GM18498 (cell line): ENCODE results near the gene INSC.

Experiments used
- ATAC-seq: cut with Tn5 transposase; IDR thresholded peaks from one replicate; pipeline ENCODE4 v1.9.1; 2021; ENCODE audit warnings: mild to moderate bottlenecking, moderate library complexity; ENCODE audit not compliant: unreplicated experiment

INSC gene

GRCh38 chr11:15180212-15180792, 65.6 kb downstream of the INSC start:
- no peak for ATAC-seq

- ATAC-seq, result no peak
Measured at GRCh38 chr11:15182372-15182771, 67.6 kb downstream of the INSC start.

- ATAC-seq, result no peak
Measured at GRCh38 chr11:15185021-15185420, 70.3 kb downstream of the INSC start.

DNA sequence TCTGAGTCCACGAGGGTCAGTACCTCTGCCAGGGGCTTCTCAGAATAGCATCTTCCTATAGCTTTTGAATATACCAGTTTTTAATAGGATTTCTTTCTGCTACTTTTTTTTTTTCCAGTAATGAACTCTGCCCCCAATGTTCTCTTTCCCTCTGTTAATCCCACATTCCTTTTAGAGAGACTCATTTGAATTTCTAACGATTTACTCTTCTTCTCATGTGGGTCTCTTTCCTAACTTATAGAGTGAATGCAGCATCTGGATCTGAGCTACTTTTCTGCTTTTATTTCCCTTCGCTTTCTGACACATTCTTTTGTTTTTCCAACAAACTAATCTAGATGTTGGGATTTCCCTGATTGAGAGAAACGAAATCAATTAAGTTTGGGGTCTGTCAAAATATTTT, 71.4 kb downstream of the INSC start:
- ATAC-seq, result no peak

- ATAC-seq, result no peak
Measured at GRCh38 chr11:15189189-15189588, 74.5 kb downstream of the INSC start.

- ATAC-seq, result no peak
Measured at GRCh38 chr11:15189641-15190365, 75.1 kb downstream of the INSC start.

DNA sequence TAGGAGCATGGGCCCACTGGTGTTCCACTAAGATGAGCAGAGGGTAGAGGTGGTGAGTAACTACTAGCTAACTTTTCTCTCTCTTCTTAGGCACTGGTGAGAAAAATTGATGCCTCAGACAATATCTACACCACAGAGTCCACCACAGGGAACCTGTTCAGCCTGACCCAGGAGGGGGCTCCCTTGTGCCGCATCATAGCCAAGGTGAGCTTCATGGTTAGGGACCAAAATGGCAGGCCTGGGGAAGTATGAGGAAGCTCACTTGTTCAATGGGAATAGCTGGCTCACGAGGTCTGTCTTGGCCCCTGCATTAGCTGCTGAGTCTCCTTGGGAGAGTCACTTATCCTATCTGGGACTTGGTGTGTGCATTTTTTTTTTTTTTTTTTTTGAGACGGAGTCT, 75.9 kb downstream of the INSC start:
- no peak for ATAC-seq

DNA sequence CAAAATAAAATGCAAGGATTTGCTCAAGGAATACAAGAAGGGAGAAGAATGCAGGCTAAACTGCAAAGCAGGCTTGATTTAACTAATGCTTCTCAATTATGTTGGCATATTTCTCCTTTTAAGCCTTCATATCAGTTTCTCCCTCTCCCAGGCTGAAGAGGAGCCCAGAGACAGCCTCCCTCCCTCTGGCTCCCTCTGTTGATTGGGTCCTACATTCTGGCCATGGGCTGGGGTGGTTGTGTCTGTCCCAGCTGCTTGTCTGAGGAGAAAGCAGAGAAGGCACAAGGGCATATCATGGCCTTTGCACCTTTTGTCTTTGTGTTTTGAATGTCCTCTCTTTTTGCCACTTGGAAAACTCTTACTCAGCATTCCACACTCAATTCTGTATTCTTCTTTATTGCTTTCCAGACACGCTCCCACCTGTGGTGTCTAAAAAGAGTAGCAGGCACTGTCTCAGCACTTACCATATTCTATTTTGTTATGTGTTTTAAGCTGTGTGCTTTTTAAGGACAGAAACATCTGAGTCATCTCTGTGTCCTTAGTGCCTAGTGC, 77.4 kb downstream of the INSC start:
- no peak for ATAC-seq

DNA sequence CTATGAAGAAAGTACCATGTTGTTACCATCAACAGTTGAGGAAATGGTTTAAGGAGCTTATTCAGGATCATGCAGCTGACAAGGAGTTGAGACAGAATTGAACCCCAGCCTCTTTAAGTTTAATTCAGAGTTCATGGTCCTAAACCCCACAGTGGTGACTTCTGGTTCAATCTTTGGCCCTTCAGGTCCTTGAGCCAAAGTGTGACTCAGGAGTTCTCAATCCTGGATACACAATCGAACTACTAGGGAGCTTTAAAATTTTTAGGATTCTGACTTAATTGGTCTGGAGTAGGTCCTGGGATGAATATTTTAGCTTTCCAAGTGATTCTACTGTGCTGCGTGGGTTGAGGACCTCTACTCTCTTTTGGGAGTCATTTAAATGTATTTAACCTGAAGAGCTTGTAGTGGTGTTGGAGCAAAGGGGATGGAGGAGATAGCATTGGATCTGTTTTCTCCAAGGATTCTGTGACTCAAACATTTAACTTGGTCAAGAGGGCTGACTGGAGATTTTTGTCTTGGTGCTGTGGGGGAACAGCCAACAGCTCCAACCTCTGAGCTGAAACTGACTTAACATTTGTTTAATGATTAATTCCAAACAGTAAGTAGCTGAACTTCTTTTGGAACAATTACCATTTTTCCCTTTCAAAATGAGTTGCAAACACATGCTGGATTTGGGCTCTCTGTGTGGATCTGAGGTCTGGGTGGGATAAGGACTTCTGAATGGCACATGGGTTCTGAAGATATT, 80.1 kb downstream of the INSC start:
- ATAC-seq, result no peak

DNA sequence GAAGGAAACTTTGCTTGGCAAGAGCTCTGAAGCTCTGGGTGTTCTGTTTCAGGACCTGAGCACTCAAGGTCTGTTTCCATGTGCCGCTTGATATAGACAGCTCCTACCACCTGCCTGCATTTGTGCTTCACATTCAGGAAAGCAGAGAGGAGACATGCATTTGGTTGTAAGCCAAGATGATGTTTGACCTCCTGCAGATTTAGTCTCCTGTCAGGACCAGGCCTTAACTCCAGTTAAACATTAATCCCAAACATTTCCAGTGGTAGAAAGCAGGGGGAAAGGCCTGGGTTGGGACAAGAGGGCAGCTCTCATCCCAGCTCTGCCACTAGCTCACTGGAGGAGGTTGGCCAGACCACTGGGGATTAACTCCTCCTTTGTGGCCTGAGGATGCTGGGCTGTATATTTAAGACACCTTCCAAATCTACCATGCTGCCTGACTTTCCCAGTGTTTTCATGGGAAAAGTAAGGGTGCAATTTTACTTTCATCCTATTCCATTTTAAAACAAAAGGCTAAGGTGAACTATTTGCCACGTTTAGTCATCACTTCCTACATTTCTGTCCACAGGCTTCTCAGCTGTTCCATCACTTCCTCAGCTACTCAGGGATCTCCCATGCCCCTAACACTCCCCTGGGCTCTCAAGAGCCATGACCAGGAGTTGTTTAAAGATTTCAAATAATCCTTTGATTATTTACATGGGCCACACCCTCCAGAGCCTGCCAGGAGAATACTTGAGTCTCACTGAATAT, 80.9 kb downstream of the INSC start:
- ATAC-seq, result no peak

GRCh38 chr11:15196704-15197103, 82.0 kb downstream of the INSC start:
- no peak for ATAC-seq

DNA sequence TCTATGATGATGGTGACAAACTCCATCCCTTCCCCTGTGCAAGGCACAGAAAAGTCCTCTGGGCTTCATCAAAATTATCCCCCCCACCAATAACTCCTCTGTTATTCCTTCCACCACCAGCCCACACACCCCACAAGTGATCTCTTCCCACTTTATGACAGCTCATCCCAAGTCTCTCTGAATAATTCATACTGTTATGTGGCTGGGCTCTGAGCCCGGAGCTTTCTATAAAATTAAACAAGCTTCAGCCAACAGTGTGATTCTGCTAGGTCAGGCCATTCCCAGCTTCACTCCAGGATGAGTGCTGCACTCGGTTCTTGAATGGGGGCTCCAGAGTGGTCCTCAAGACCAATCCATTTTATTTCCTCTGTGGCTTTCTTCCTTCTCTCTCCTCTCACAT, 83.0 kb downstream of the INSC start:
- ATAC-seq, result no peak

DNA sequence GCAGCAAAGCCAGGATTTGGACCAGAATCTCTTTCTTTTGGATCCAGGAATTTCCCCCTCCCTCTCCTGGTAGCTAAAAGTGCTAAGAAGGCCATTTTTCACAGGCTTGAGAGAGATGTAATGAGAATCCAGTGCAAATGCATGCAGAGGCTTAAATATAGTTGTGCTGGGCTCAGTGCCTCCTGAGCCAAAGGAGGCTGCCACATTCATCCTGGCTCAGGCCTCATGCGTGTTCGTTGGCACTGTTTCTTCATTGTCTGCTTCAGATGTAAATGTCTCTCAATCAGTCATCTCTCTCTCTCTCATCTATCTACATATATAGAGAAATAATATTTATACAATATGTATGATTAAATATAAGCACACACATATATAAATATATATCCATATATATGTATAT, 83.6 kb downstream of the INSC start:
- ATAC-seq, result no peak

GRCh38 chr11:15199693-15200092, 85.0 kb downstream of the INSC start:
- no peak for ATAC-seq

- no peak for ATAC-seq
Measured at GRCh38 chr11:15200696-15201095, 86.0 kb downstream of the INSC start.

- no peak for ATAC-seq
Measured at GRCh38 chr11:15201586-15201985, 86.9 kb downstream of the INSC start.

GRCh38 chr11:15202626-15203025, 87.9 kb downstream of the INSC start:
- no peak for ATAC-seq

- ATAC-seq, result no peak
Measured at GRCh38 chr11:15204711-15205110, 90.0 kb downstream of the INSC start.

- ATAC-seq, result no peak
Measured at GRCh38 chr11:15206791-15207190, 92.1 kb downstream of the INSC start.

DNA sequence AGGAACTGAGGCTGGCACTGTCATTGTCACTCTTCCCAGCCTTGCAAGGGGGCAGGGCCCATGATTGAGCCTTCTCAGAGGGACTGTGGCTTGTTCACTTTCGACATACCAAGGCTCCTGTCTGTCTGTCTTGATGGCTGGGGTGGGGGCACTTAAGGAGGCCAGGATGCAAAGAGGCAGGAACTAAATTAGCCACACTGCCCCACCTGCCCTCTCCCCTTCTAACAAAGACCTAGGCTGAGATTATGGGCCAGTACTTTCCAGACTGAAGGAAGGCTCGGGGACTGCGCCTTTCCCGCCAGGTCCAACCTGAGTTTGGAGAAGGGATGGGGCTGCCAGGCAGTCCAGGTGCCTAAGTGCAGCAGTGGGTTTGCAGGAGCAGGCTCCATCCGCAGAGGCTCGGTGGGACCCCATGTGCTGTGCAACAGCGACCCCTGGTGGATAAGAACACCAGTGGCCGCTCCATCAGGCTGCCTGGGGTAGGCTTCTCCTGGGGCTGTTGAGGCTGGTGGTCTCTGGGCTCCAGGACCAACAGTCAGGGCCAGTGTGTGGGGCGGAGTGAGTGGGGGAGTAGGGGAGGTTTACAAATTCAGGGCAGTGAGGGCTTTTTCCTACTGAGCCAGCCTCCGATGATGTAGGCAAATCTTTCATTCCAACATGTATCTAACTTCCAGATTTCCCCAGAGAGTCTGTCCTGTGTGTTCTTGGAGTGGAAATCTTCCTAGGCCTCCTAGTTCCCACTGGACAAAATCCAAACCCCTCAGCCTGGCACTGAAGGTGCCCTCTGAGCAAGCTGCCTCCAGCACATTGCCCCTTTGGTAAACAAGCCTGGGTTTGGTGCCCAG, 93.9 kb downstream of the INSC start:
- ATAC-seq, result peak; percentile 98
